ENCODE data around the gene IFIT1. TPM values are rescaled to one million over a fixed set of nuclear protein-coding genes. Genes with fewer than 3 reads are reported as not detected.
A peak's percentile ranks its signal among the peaks of the same experiment; 100 is the strongest.
"Not testable (repeated sequence)": the region's sequence is repeated elsewhere in the genome, so short reads cannot be mapped to it uniquely, and the experiment has no call there.

Gene IFIT1
- polyA plus RNA-seq, 1 donor (not counting 4 experiments of a cell fraction or from before 2014, with no cell fraction given): 140 TPM

- Histone ChIP-seq H3K27me3 (ENCODE audit: control insufficient read depth, extremely low read depth, insufficient read depth, low read length) (no peaks in the 10 kb centered on the region), H4K20me1 (ENCODE audit: control insufficient read depth, extremely low read depth, insufficient read depth, low read length) (no peaks in the 10 kb centered on the region), H3K4me2 (ENCODE audit: control insufficient read depth, extremely low read depth, insufficient read depth, low read depth, low read length) (no peak overlapping the region), H3K79me2 (ENCODE audit: control insufficient read depth, insufficient read depth, low read length) (peaks cover 11% of the 10 kb centered on the region), H3K36me3 (ENCODE audit: control insufficient read depth in 2 of 2, extremely low read depth in 1 of 2, insufficient read depth in 2 of 2, low read length in 2 of 2) (no peaks in the 10 kb centered on the region), H3K27ac (ENCODE audit: control insufficient read depth, insufficient read depth, low read length) (no peak overlapping the region), H3K9ac (ENCODE audit: control insufficient read depth, extremely low read depth, insufficient read depth, low read length) (no peak overlapping the region), H3K4me3 (ENCODE audit: control insufficient read depth in 2 of 3, extremely low read depth in 1 of 3, insufficient read depth in 2 of 3, low read depth in 1 of 3, low read length in 3 of 3) (no peak overlapping the region), H3K9me1 (ENCODE audit: control insufficient read depth, extremely low read depth, insufficient read depth, low read length) (no peaks in the 10 kb centered on the region), H2AFZ (ENCODE audit: control insufficient read depth, low read length) (no peak overlapping the region), H3K4me1 (ENCODE audit: control insufficient read depth, extremely low read depth, insufficient read depth, low read length) (peaks cover 14% of the 10 kb centered on the region), H3K9me3 (ENCODE audit: control insufficient read depth, low read depth, low read length) (no peaks in the 10 kb centered on the region)
- FAIRE-seq (no peak), DNase-seq (ENCODE audit: low read depth, low spot score) (no peak)
- no peak for TF ChIP-seq EZH2 (IDR thresholded peaks at IDR 0.05; ENCODE audit: low read length)
- TF ChIP-seq, protein P1, sequence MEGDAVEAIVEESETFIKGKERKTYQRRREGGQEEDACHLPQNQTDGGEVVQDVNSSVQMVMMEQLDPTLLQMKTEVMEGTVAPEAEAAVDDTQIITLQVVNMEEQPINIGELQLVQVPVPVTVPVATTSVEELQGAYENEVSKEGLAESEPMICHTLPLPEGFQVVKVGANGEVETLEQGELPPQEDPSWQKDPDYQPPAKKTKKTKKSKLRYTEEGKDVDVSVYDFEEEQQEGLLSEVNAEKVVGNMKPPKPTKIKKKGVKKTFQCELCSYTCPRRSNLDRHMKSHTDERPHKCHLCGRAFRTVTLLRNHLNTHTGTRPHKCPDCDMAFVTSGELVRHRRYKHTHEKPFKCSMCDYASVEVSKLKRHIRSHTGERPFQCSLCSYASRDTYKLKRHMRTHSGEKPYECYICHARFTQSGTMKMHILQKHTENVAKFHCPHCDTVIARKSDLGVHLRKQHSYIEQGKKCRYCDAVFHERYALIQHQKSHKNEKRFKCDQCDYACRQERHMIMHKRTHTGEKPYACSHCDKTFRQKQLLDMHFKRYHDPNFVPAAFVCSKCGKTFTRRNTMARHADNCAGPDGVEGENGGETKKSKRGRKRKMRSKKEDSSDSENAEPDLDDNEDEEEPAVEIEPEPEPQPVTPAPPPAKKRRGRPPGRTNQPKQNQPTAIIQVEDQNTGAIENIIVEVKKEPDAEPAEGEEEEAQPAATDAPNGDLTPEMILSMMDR (optimal IDR thresholded peaks at IDR 0.05 in 1 of 3, IDR thresholded peaks at IDR 0.05 in 1 of 3, conservative IDR thresholded peaks at IDR 0.05 in 1 of 3; ENCODE audit: extremely low read depth in 1 of 3, insufficient read depth in 2 of 3, low read length in 3 of 3): peak in 1 of 3 experiments; percentile 23
- dilution Hi-C loops (cut with MboI; ENCODE audit: extremely low pct_ligation_motif_present, low sequenced_read_pairs): no loop called here
Measured at GRCh38 chr10:89389254-89389653, 3.2 kb upstream of the IFIT1 start.

DNA sequence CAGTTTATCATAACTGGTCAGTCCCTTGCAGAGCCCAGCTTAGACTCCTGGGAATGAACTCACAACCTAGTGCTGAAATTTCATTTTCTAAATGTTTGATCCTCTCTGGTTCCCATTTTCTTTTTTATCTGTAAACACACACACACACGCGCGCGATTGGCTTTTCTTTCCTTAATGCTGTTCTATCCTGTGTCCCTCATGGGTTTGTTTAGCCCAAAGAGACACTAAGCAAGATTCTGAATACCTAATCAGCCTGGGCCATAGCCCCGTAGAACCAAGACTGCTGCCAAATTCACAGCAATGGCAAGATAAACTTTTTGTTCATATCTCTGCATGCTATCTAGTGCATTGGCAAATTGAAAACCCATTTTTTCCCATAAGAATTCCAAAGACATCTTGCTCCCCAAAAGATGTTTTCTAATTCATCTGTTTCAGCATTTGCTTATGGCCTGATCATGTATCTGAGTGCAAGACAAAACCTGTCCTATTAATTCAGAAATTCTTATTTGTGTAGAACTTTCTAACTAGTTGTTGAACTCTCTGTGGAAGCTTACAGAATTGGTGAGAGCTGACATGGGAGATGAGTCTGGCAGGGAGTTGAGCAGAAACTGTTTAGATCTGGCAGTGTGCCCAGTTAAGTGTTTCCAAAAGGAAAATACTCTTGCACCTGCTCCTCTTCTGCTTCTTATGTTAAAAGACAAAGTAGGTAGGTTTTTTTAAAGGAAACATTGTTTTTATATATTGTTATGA is 1.8 kb upstream of the IFIT1 start:
- Histone ChIP-seq H3K27me3 (ENCODE audit: control insufficient read depth, extremely low read depth, insufficient read depth, low read length) (no peaks in the 10 kb centered on the region), H3K9me1 (ENCODE audit: control insufficient read depth, extremely low read depth, insufficient read depth, low read length) (no peaks in the 10 kb centered on the region), H4K20me1 (ENCODE audit: control insufficient read depth, extremely low read depth, insufficient read depth, low read length) (no peaks in the 10 kb centered on the region), H3K4me3 (ENCODE audit: control insufficient read depth in 2 of 3, extremely low read depth in 1 of 3, insufficient read depth in 2 of 3, low read depth in 1 of 3, low read length in 3 of 3) (no peak overlapping the region), H2AFZ (ENCODE audit: control insufficient read depth, low read length) (no peak overlapping the region), H3K9ac (ENCODE audit: control insufficient read depth, extremely low read depth, insufficient read depth, low read length) (no peak overlapping the region), H3K4me1 (ENCODE audit: control insufficient read depth, extremely low read depth, insufficient read depth, low read length) (peaks cover 14% of the 10 kb centered on the region), H3K36me3 (ENCODE audit: control insufficient read depth in 2 of 2, extremely low read depth in 1 of 2, insufficient read depth in 2 of 2, low read length in 2 of 2) (no peaks in the 10 kb centered on the region), H3K9me3 (ENCODE audit: control insufficient read depth, low read depth, low read length) (no peaks in the 10 kb centered on the region), H3K4me2 (ENCODE audit: control insufficient read depth, extremely low read depth, insufficient read depth, low read depth, low read length) (no peak overlapping the region), H3K27ac (ENCODE audit: control insufficient read depth, insufficient read depth, low read length) (no peak overlapping the region), H3K79me2 (ENCODE audit: control insufficient read depth, insufficient read depth, low read length) (peaks cover 14% of the 10 kb centered on the region)
- FAIRE-seq (no peak), DNase-seq (ENCODE audit: low read depth, low spot score) (no peak)
- dilution Hi-C loops (cut with MboI; ENCODE audit: extremely low pct_ligation_motif_present, low sequenced_read_pairs): no loop called here
- no peak for TF ChIP-seq EZH2 (IDR thresholded peaks at IDR 0.05; ENCODE audit: low read length)
- TF ChIP-seq, protein P1 (optimal IDR thresholded peaks at IDR 0.05 in 1 of 3, IDR thresholded peaks at IDR 0.05 in 1 of 3, conservative IDR thresholded peaks at IDR 0.05 in 1 of 3; ENCODE audit: extremely low read depth in 1 of 3, insufficient read depth in 2 of 3, low read length in 3 of 3): no peak

DNA sequence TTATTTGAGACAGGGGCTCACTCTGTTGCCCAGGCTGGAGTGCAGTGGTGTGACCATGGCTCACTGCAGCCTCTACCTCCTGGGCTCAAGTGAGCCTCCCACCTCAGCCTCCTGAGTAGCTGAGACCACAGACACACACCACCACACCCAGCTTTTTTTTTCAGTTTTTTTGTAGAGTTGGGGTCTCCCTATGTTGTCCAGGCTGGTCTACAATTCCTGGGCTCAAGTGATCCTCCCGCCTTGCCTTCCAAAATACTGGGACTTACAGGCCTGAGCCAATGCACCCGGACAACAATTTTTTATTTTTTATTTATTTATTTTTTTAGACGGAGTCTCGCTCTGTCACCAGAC is 1.2 kb upstream of the IFIT1 start:
- H3K36me3 ChIP-seq (ENCODE audit: control insufficient read depth in 2 of 2, extremely low read depth in 1 of 2, insufficient read depth in 2 of 2, low read length in 2 of 2); FAIRE-seq; H3K9me1 ChIP-seq (ENCODE audit: control insufficient read depth, extremely low read depth, insufficient read depth, low read length); H3K9me3 ChIP-seq (ENCODE audit: control insufficient read depth, low read depth, low read length); H3K27ac ChIP-seq (ENCODE audit: control insufficient read depth, insufficient read depth, low read length); H3K27me3 ChIP-seq (ENCODE audit: control insufficient read depth, extremely low read depth, insufficient read depth, low read length); H3K4me2 ChIP-seq (ENCODE audit: control insufficient read depth, extremely low read depth, insufficient read depth, low read depth, low read length); DNase-seq (ENCODE audit: low read depth, low spot score); H3K4me3 ChIP-seq (ENCODE audit: control insufficient read depth in 2 of 3, extremely low read depth in 1 of 3, insufficient read depth in 2 of 3, low read depth in 1 of 3, low read length in 3 of 3); H2AFZ ChIP-seq (ENCODE audit: control insufficient read depth, low read length); H4K20me1 ChIP-seq (ENCODE audit: control insufficient read depth, extremely low read depth, insufficient read depth, low read length); dilution Hi-C loops (cut with MboI; ENCODE audit: extremely low pct_ligation_motif_present, low sequenced_read_pairs); H3K9ac ChIP-seq (ENCODE audit: control insufficient read depth, extremely low read depth, insufficient read depth, low read length): not testable (repeated sequence)
- H3K79me2 ChIP-seq (ENCODE audit: control insufficient read depth, insufficient read depth, low read length): peaks cover 14% of the 10 kb centered on the region
- H3K4me1 ChIP-seq (ENCODE audit: control insufficient read depth, extremely low read depth, insufficient read depth, low read length): peaks cover 14% of the 10 kb centered on the region
